CD14-positive monocyte (primary cell): ENCODE data around the gene CMTM8. TPM values are rescaled to one million over a fixed set of nuclear protein-coding genes. Genes with fewer than 3 reads are reported as not detected.

Source experiments
- DNase-seq, 3 donors: peaks; one replicate each; pipeline ENCODE4 v3.0.0-alpha.2; 2011 to 2022
- H2AFZ ChIP-seq: 2 replicates; pipeline ENCODE4 v1.6.0; 2012; ENCODE audit warnings: mild to moderate bottlenecking, low read depth, low read length, inconsistent platforms; ENCODE audit not compliant: insufficient read depth, poor library complexity, severe bottlenecking
- H3K27ac ChIP-seq, 2 donors: 1 replicate in 1 of 2; 2 replicates in 1 of 2; pipeline ENCODE4 v1.5.1; 2012 to 2013; ENCODE audit warnings: low read length in 2 of 2, control low read depth in 1 of 2, inconsistent platforms in 1 of 2, low read depth in 1 of 2, mild to moderate bottlenecking in 1 of 2
- H3K27me3 ChIP-seq, 2 donors: one replicate each; pipeline versions ENCODE4 v1.6.0 to v1.6.1; 2011 to 2013; ENCODE audit warnings: low read length in 2 of 2; ENCODE audit not compliant: control insufficient read depth in 2 of 2, insufficient read depth in 2 of 2
- H3K36me3 ChIP-seq, 2 donors: replicated peaks in 1 of 2; 1 replicate in 1 of 2; 2 replicates in 1 of 2; pipeline versions ENCODE4 v1.5.1 to v1.6.1; 2012 to 2013; ENCODE audit warnings: low read length in 2 of 2, control low read depth in 1 of 2, inconsistent platforms in 1 of 2, mild to moderate bottlenecking in 1 of 2; ENCODE audit not compliant: insufficient read depth in 2 of 2, control insufficient read depth in 1 of 2
- H3K4me1 ChIP-seq, 2 donors: 1 replicate in 1 of 2; 2 replicates in 1 of 2; pipeline versions ENCODE4 v1.5.1 to v1.6.1; 2012 to 2013; ENCODE audit warnings: low read length in 2 of 2, control low read depth in 1 of 2, inconsistent platforms in 1 of 2, mild to moderate bottlenecking in 1 of 2, moderate library complexity in 1 of 2; ENCODE audit not compliant: insufficient read depth in 2 of 2, control insufficient read depth in 1 of 2
- H3K4me2 ChIP-seq: replicated peaks from 2 replicates; pipeline ENCODE3; 2012; ENCODE audit warnings: low read length, moderate library complexity, mild to moderate bottlenecking; ENCODE audit not compliant: poor library complexity, severe bottlenecking; ENCODE audit errors: extremely low read depth
- H3K4me3 ChIP-seq, 3 experiments: fragments of 200-600 bp in 1 of 3; sonication (generic) in 1 of 3; replicated peaks in 1 of 3; 1 replicate in 2 of 3; 2 replicates in 1 of 3; pipeline ENCODE4 v1.5.1; 2011 to 2013; ENCODE audit warnings: low read length in 3 of 3, mild to moderate bottlenecking in 3 of 3, control low read depth in 2 of 3, low read depth in 2 of 3, inconsistent platforms in 1 of 3, moderate library complexity in 1 of 3
- H3K79me2 ChIP-seq: 2 replicates; pipeline ENCODE4 v1.6.0; 2012; ENCODE audit warnings: mild to moderate bottlenecking, control low read depth, inconsistent platforms, low read length, moderate library complexity; ENCODE audit not compliant: insufficient read depth
- H3K9ac ChIP-seq: 2 replicates; pipeline ENCODE4 v1.6.0; 2017; ENCODE audit warnings: low read length, mild to moderate bottlenecking; ENCODE audit not compliant: insufficient read depth, poor library complexity, severe bottlenecking
- H3K9me3 ChIP-seq, 2 donors: replicated peaks in 1 of 2; 1 replicate in 1 of 2; 2 replicates in 1 of 2; pipeline versions ENCODE4 v1.5.1 to v1.6.1; 2012 to 2013; ENCODE audit warnings: low read length in 2 of 2, control low read depth in 1 of 2; ENCODE audit not compliant: control insufficient read depth in 1 of 2, insufficient read depth in 1 of 2
- H4K20me1 ChIP-seq: 2 replicates; pipeline ENCODE4 v1.6.0; 2012; ENCODE audit warnings: mild to moderate bottlenecking, low read length, control low read depth, moderate library complexity; ENCODE audit not compliant: insufficient read depth
- H3K27ac Mint-ChIP-seq, 7 donors: one replicate each; pipeline ENCODE4 v1.8.0; 2020; ENCODE audit warnings: mild to moderate bottlenecking in 7 of 7, mixed read lengths in 7 of 7, moderate library complexity in 6 of 7, inconsistent platforms in 2 of 7
- H3K27me3 Mint-ChIP-seq, 3 donors: one replicate each; pipeline ENCODE4 v1.8.0; 2021 to 2022; ENCODE audit warnings: low read depth in 3 of 3, mild to moderate bottlenecking in 3 of 3, mixed read lengths in 3 of 3, moderate library complexity in 3 of 3, inconsistent platforms in 1 of 3
- H3K36me3 Mint-ChIP-seq, 2 donors: one replicate each; pipeline ENCODE4 v1.8.0; 2020; ENCODE audit warnings: mixed read lengths in 2 of 2, inconsistent platforms in 1 of 2, mild to moderate bottlenecking in 1 of 2
- H3K4me1 Mint-ChIP-seq: one replicate; pipeline ENCODE4 v1.8.0; 2020; ENCODE audit warnings: mild to moderate bottlenecking, mixed read lengths
- H3K4me3 Mint-ChIP-seq, 2 donors: one replicate each; pipeline ENCODE4 v1.8.0; 2020; ENCODE audit warnings: mild to moderate bottlenecking in 2 of 2, mixed read lengths in 2 of 2, moderate library complexity in 1 of 2
- H3K9me3 Mint-ChIP-seq, 7 donors: one replicate each; pipeline ENCODE4 v1.8.0; 2020 to 2022; ENCODE audit warnings: mixed read lengths in 7 of 7, mild to moderate bottlenecking in 6 of 7, moderate library complexity in 6 of 7, inconsistent platforms in 2 of 7
- CTCF ChIP-seq: fragments of 200-600 bp; IDR thresholded peaks from one replicate; pipeline ENCODE4 v1.8.0; 2022; ENCODE audit warnings: antibody characterized with exemption, mild to moderate bottlenecking
- WGBS: methylation state at CpG from one replicate; pipeline ENCODE4 v1.1.5; 2013; ENCODE audit warnings: missing lambda C conversion rate; ENCODE audit not compliant: insufficient coverage; 5-methylcytosine and 5-hydroxymethylcytosine counted together
- intact Hi-C, 2 donors: fragments of 100-400 bp; cut with micrococcal nuclease; formaldehyde crosslinking; loops; one replicate each; pipeline versions ENCODE4 v1.15.0 to v1.15.1; 2023
- polyA plus RNA-seq, 3 donors: library from polyadenylated mRNA; depleted of rRNA in 1 of 3; unstranded in 2 of 3; stranded (reverse) in 1 of 3; fragments of 300-500 nt in 2 of 3; fragments of >200 nt in 1 of 3; fragmentation: Illumina TruSeq in 2 of 3; gene quantifications; 1 replicate in 2 of 3; 2 replicates in 1 of 3; pipeline ENCODE4 v1.2.3, GENCODE V29; 2012 to 2021

The CMTM8 gene
- polyA plus RNA-seq, 3 donors, result 0.46 to 2.5 (median 0.94) TPM

- H3K4me3 ChIP-seq, result peak overlapping the region in 2 of 3 experiments; percentile 14 to 57
- peaks cover 93 to 94% of the 10 kb centered on the region in 2 donors for H3K4me1 ChIP-seq
- H3K4me1 Mint-ChIP-seq, result peaks cover 96% of the 10 kb centered on the region
- peaks cover 10% of the 10 kb centered on the region for H4K20me1 ChIP-seq
- H3K27ac Mint-ChIP-seq, result peak overlapping the region; percentile 83 to 95 (median 92)
- 24% methylated on average over 5 of the region's 7 CpGs for WGBS
- H2AFZ ChIP-seq, result no peak overlapping the region
- DNase-seq, result peak; percentile 64 to 88 (median 72)
- no peaks in the 10 kb centered on the region for H3K36me3 ChIP-seq
- H3K36me3 Mint-ChIP-seq, result peaks cover 19 to 32% of the 10 kb centered on the region in 2 donors
- H3K4me2 ChIP-seq, result peak overlapping the region; percentile 60
- H3K27me3 ChIP-seq, result no peaks in the 10 kb centered on the region
- H3K9me3 ChIP-seq, result no peaks in the 10 kb centered on the region
- peaks cover 94% of the 10 kb centered on the region for H3K79me2 ChIP-seq
- intact Hi-C loops, result loop anchor here (2.0 to 10.0 kb wide), 2 partner anchors 16 to 168 kb away; partner anchors contain the start of gene DYNC1LI1 (in 1 of the 2)
- H3K27me3 Mint-ChIP-seq, result no peaks in the 10 kb centered on the region
- peak overlapping the region; percentile 76 to 88 for H3K27ac ChIP-seq
- peak overlapping the region; percentile 41 for H3K9ac ChIP-seq
- peak overlapping the region; percentile 47 to 75 for H3K4me3 Mint-ChIP-seq
- H3K9me3 Mint-ChIP-seq, result no peaks in the 10 kb centered on the region
- TF ChIP-seq CTCF, result no peak
Observed at GRCh38 chr3:32406486-32407408, 168.3 kb downstream of the CMTM8 start.

GRCh38 chr3:32410367-32411246, 172.1 kb downstream of the CMTM8 start:
- intact Hi-C loops, result no loop called here
- 70% methylated on average over 4 of the region's 10 CpGs for WGBS
- Histone ChIP-seq H3K4me1 (peaks cover 76 to 78% of the 10 kb centered on the region in 2 donors), H3K79me2 (peaks cover 94% of the 10 kb centered on the region), H3K27me3 (no peaks in the 10 kb centered on the region), H4K20me1 (peaks cover 37% of the 10 kb centered on the region), H2AFZ (no peak overlapping the region), H3K9me3 (no peaks in the 10 kb centered on the region), H3K36me3 (no peaks in the 10 kb centered on the region), H3K4me3 (no peak overlapping the region), H3K4me2 (no peak overlapping the region), H3K27ac (peak overlapping the region in 1 of 2 donors; percentile 88), H3K9ac (peak overlapping the region; percentile 29)
- TF ChIP-seq CTCF, result no peak
- peaks cover 11 to 20% of the 10 kb centered on the region in 2 donors for H3K36me3 Mint-ChIP-seq
- peaks cover 85% of the 10 kb centered on the region for H3K4me1 Mint-ChIP-seq
- peak overlapping the region; percentile 20 to 90 (median 55) for H3K27ac Mint-ChIP-seq
- H3K4me3 Mint-ChIP-seq, result no peak overlapping the region
- DNase-seq, result no peak
- H3K27me3 Mint-ChIP-seq, result no peaks in the 10 kb centered on the region
- H3K9me3 Mint-ChIP-seq, result no peaks in the 10 kb centered on the region
